Measurements from ENCODE around the gene SOX6. TPM values are rescaled to one million over a fixed set of nuclear protein-coding genes. Genes with fewer than 3 reads are reported as not detected.

SOX6 gene
- total RNA-seq, 2 donors from 2014 or later: 3.1 to 15.5 TPM

DNA sequence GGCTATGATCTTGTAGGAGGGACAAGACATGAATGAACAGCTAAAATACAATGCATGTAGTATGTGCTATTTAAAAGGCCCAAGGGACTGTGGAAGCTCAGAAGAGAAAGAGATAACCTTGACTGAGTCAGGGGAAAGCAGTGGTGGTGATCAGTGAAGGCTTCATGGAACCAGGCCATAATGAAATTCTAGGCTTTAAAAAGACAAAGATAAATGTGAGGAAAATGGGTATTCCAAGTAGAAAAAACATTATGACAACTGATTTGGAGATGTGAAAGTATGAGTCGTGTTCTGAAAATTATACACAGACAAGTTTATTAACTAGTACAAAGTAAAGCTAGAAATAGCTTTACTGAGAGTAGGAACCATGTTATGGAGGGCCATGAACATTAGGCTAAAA is 189.8 kb downstream of the SOX6 start:
- no peak for DNase-seq (ENCODE audit: low spot score)
- no peaks in the 10 kb centered on the region for H3K4me1 ChIP-seq (replicated peaks)
- H3K27me3 ChIP-seq (replicated peaks; ENCODE audit: insufficient read depth): no peaks in the 10 kb centered on the region
- WGBS: 70% methylated on average over 1 of the region's 1 CpG
- intact Hi-C loops (cut with DNase I): no loop called here
- no peak overlapping the region for H3K4me3 ChIP-seq
- no peaks in the 10 kb centered on the region for H3K36me3 ChIP-seq
- no peaks in the 10 kb centered on the region for H3K9me3 ChIP-seq
- TF ChIP-seq POLR2A (IDR thresholded peaks at IDR 0.05) (no peak), POLR2AphosphoS5 (IDR thresholded peaks at IDR 0.05) (no peak)
- TF ChIP-seq, protein P1, sequence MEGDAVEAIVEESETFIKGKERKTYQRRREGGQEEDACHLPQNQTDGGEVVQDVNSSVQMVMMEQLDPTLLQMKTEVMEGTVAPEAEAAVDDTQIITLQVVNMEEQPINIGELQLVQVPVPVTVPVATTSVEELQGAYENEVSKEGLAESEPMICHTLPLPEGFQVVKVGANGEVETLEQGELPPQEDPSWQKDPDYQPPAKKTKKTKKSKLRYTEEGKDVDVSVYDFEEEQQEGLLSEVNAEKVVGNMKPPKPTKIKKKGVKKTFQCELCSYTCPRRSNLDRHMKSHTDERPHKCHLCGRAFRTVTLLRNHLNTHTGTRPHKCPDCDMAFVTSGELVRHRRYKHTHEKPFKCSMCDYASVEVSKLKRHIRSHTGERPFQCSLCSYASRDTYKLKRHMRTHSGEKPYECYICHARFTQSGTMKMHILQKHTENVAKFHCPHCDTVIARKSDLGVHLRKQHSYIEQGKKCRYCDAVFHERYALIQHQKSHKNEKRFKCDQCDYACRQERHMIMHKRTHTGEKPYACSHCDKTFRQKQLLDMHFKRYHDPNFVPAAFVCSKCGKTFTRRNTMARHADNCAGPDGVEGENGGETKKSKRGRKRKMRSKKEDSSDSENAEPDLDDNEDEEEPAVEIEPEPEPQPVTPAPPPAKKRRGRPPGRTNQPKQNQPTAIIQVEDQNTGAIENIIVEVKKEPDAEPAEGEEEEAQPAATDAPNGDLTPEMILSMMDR (IDR thresholded peaks at IDR 0.05): no peak
- no peak overlapping the region for H3K27ac ChIP-seq

GRCh38 chr11:16160146-16160545 is 196.2 kb downstream of the SOX6 start:
- H3K36me3 ChIP-seq: no peaks in the 10 kb centered on the region
- H3K27me3 ChIP-seq (replicated peaks; ENCODE audit: insufficient read depth): no peaks in the 10 kb centered on the region
- DNase-seq (ENCODE audit: low spot score): no peak
- TF ChIP-seq, protein P1 (IDR thresholded peaks at IDR 0.05): no peak
- no peak for TF ChIP-seq POLR2AphosphoS5 (IDR thresholded peaks at IDR 0.05)
- TF ChIP-seq POLR2A (IDR thresholded peaks at IDR 0.05): no peak
- no peaks in the 10 kb centered on the region for H3K4me1 ChIP-seq (replicated peaks)
- intact Hi-C loops (cut with DNase I): no loop called here
- no peak overlapping the region for H3K4me3 ChIP-seq
- H3K9me3 ChIP-seq: no peaks in the 10 kb centered on the region
- no peak overlapping the region for H3K27ac ChIP-seq
- 93% methylated on average over 1 of the region's 1 CpG for whole genome bisulfite sequencing

- Histone ChIP-seq H3K27me3 (replicated peaks; ENCODE audit: insufficient read depth) (no peaks in the 10 kb centered on the region), H3K36me3 (no peaks in the 10 kb centered on the region), H3K27ac (no peak overlapping the region), H3K9me3 (no peaks in the 10 kb centered on the region), H3K4me3 (no peak overlapping the region), H3K4me1 (replicated peaks) (no peaks in the 10 kb centered on the region)
- intact Hi-C loops (cut with DNase I): no loop called here
- DNase-seq (ENCODE audit: low spot score): no peak
- TF ChIP-seq, protein P1 (IDR thresholded peaks at IDR 0.05): no peak
- TF ChIP-seq POLR2AphosphoS5 (IDR thresholded peaks at IDR 0.05) (no peak), POLR2A (IDR thresholded peaks at IDR 0.05) (no peak)
Observed at GRCh38 chr11:16158426-16158994, 197.8 kb downstream of the SOX6 start.

DNA sequence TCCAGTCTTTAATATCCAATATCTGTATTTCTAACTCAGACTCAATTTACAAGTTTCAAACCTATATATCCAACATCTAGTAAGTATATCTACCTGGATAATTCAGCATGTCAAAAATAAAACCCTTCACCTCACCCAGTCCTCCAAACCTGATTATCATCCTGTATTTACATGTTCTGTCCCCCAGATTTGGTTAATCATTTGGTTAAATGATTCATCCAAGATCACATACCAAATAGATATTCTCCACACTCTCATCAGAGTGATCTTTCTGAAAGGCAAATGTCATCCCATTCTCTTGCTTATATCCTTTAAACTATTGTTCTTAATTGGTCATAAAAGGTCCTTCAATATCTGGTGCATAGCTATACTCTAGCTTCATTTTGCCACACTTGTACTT is 199.0 kb downstream of the SOX6 start:
- intact Hi-C loops (cut with DNase I): no loop called here
- no peaks in the 10 kb centered on the region for H3K27me3 ChIP-seq (replicated peaks; ENCODE audit: insufficient read depth)
- H3K4me1 ChIP-seq (replicated peaks): no peaks in the 10 kb centered on the region
- no peak overlapping the region for H3K4me3 ChIP-seq
- no peaks in the 10 kb centered on the region for H3K9me3 ChIP-seq
- H3K27ac ChIP-seq: no peak overlapping the region
- no peak for DNase-seq (ENCODE audit: low spot score)
- TF ChIP-seq, protein P1 (IDR thresholded peaks at IDR 0.05): no peak
- no peak for TF ChIP-seq POLR2AphosphoS5 (IDR thresholded peaks at IDR 0.05)
- no peak for TF ChIP-seq POLR2A (IDR thresholded peaks at IDR 0.05)
- no peaks in the 10 kb centered on the region for H3K36me3 ChIP-seq

- TF ChIP-seq POLR2A (IDR thresholded peaks at IDR 0.05) (no peak), POLR2AphosphoS5 (IDR thresholded peaks at IDR 0.05) (no peak)
- TF ChIP-seq, protein P1 (IDR thresholded peaks at IDR 0.05): no peak
- H3K4me1 ChIP-seq (replicated peaks): no peaks in the 10 kb centered on the region
- H3K4me3 ChIP-seq: no peak overlapping the region
- intact Hi-C loops (cut with DNase I): no loop called here
- DNase-seq (ENCODE audit: low spot score): no peak
- H3K9me3 ChIP-seq: no peaks in the 10 kb centered on the region
- H3K27me3 ChIP-seq (replicated peaks; ENCODE audit: insufficient read depth): no peaks in the 10 kb centered on the region
- H3K27ac ChIP-seq: no peak overlapping the region
- no peaks in the 10 kb centered on the region for H3K36me3 ChIP-seq
Observed at GRCh38 chr11:16155448-16155847, 200.9 kb downstream of the SOX6 start.

Measured in prostate gland (tissue), 2 donors.